ENCODE data around the gene KRTAP10-4.

The KRTAP10-4 gene

GRCh38 chr21:44574457-44575306 lies 1.2 kb downstream of the KRTAP10-4 start:
- Histone ChIP-seq H3K9ac (ENCODE audit: low read depth, low read length) (no peak overlapping the region), H3K27me3 (ENCODE audit: insufficient read depth, low read length, poor library complexity) (no peaks in the 10 kb centered on the region), H3K27ac (ENCODE audit: low read length) (no peak overlapping the region), H4K20me1 (ENCODE audit: insufficient read depth, low read length) (no peaks in the 10 kb centered on the region), H2AFZ (ENCODE audit: low read depth, low read length) (no peak overlapping the region), H3K79me2 (ENCODE audit: insufficient read depth, low read length) (no peaks in the 10 kb centered on the region), H3K4me2 (ENCODE audit: insufficient read depth, low read length) (no peak overlapping the region), H3K9me3 (ENCODE audit: insufficient read depth, low read length, severe bottlenecking) (no peaks in the 10 kb centered on the region), H3K4me1 (ENCODE audit: insufficient read depth, low read length) (no peaks in the 10 kb centered on the region), H3K36me3 (ENCODE audit: insufficient read depth, low read length) (no peaks in the 10 kb centered on the region), H3K4me3 (ENCODE audit: low read depth in 1 of 2, low read length in 2 of 2) (no peak overlapping the region)
- ATAC-seq (ENCODE audit: insufficient read depth, low read depth) (no peak), DNase-seq (no peak)
- TF ChIP-seq EZH2 (IDR thresholded peaks at IDR 0.05; ENCODE audit: borderline replicate concordance, low read depth, low read length, severe bottlenecking) (no peak), CTCF (IDR thresholded peaks at IDR 0.05; ENCODE audit: borderline replicate concordance, extremely low read depth, low read length, poor library complexity, severe bottlenecking) (no peak)

- Histone ChIP-seq H3K4me3 (ENCODE audit: low read depth in 1 of 2, low read length in 2 of 2) (no peak overlapping the region), H3K36me3 (ENCODE audit: insufficient read depth, low read length) (no peaks in the 10 kb centered on the region), H3K27ac (ENCODE audit: low read length) (no peak overlapping the region), H2AFZ (ENCODE audit: low read depth, low read length) (no peak overlapping the region), H3K79me2 (ENCODE audit: insufficient read depth, low read length) (no peaks in the 10 kb centered on the region), H4K20me1 (ENCODE audit: insufficient read depth, low read length) (no peaks in the 10 kb centered on the region), H3K9ac (ENCODE audit: low read depth, low read length) (no peak overlapping the region), H3K4me1 (ENCODE audit: insufficient read depth, low read length) (no peaks in the 10 kb centered on the region), H3K9me3 (ENCODE audit: insufficient read depth, low read length, severe bottlenecking) (no peaks in the 10 kb centered on the region), H3K27me3 (ENCODE audit: insufficient read depth, low read length, poor library complexity) (no peaks in the 10 kb centered on the region), H3K4me2 (ENCODE audit: insufficient read depth, low read length) (no peak overlapping the region)
- ATAC-seq (ENCODE audit: insufficient read depth, low read depth) (no peak), DNase-seq (no peak)
- no peak for TF ChIP-seq CTCF (IDR thresholded peaks at IDR 0.05; ENCODE audit: borderline replicate concordance, extremely low read depth, low read length, poor library complexity, severe bottlenecking)
- TF ChIP-seq EZH2 (IDR thresholded peaks at IDR 0.05; ENCODE audit: borderline replicate concordance, low read depth, low read length, severe bottlenecking) = no peak
Measured at GRCh38 chr21:44575307-44576024, 1.9 kb downstream of the KRTAP10-4 start.

- Histone ChIP-seq H3K4me1 (ENCODE audit: insufficient read depth, low read length) (no peaks in the 10 kb centered on the region), H3K9ac (ENCODE audit: low read depth, low read length) (no peak overlapping the region), H4K20me1 (ENCODE audit: insufficient read depth, low read length) (no peaks in the 10 kb centered on the region), H3K9me3 (ENCODE audit: insufficient read depth, low read length, severe bottlenecking) (peaks cover 2% of the 10 kb centered on the region), H3K36me3 (ENCODE audit: insufficient read depth, low read length) (no peaks in the 10 kb centered on the region), H3K4me2 (ENCODE audit: insufficient read depth, low read length) (no peak overlapping the region), H3K27ac (ENCODE audit: low read length) (no peak overlapping the region), H3K79me2 (ENCODE audit: insufficient read depth, low read length) (no peaks in the 10 kb centered on the region), H3K27me3 (ENCODE audit: insufficient read depth, low read length, poor library complexity) (no peaks in the 10 kb centered on the region), H2AFZ (ENCODE audit: low read depth, low read length) (no peak overlapping the region), H3K4me3 (ENCODE audit: low read depth in 1 of 2, low read length in 2 of 2) (no peak overlapping the region)
- no peak for DNase-seq
- ATAC-seq (ENCODE audit: insufficient read depth, low read depth) = no peak
- TF ChIP-seq CTCF (IDR thresholded peaks at IDR 0.05; ENCODE audit: borderline replicate concordance, extremely low read depth, low read length, poor library complexity, severe bottlenecking) = no peak
- TF ChIP-seq EZH2 (IDR thresholded peaks at IDR 0.05; ENCODE audit: borderline replicate concordance, low read depth, low read length, severe bottlenecking) = no peak
Measured at GRCh38 chr21:44576025-44576420, 2.5 kb downstream of the KRTAP10-4 start.

All from DND-41 (cell line).